ENCODE measurements around the gene ACLY.

DNA sequence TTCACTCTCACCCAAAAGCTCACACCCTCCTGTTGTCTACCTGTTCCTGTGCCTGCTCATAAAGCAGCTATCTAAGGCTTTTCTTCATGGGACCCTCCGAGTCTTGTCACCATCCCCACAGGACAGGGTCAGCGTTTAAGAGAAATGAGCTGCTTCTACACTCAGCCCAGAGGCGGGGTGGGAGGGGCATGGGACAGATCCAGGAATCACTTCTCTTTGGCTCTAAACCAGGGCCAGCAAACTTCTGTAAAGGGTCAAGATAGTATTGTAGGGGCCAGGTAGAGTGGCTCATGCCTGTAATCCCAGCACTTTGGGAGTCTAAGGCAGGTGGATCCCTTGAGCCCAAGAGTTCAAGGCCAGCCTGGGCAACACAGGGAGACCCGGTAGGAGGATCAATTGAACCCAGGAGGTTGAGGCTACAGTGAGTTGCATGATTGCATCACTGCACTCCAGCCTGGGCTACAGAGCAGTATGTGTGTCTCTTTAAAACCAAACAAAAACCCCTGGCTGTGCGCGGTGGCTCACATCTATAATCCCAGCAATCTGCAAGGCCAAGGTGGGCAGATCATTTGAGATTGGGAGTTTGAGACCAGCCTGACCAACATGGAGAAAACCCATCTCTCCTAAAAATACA is 30.3 kb downstream of the ACLY start:
- TF ChIP-seq CTCF (conservative IDR thresholded peaks at IDR 0.05; ENCODE audit: low read length) (no peak), EZH2phosphoT487 (IDR thresholded peaks at IDR 0.05; ENCODE audit: borderline replicate concordance, low read depth, low read length) (no peak)
